Trophoblast cell (in vitro differentiated cells and primary cell): ENCODE results near the gene ZNF688.

Experiments used
- DNase-seq, 2 donors: peaks; one replicate each; pipeline ENCODE4 v3.0.0-alpha.2; 2016
- H2AFZ ChIP-seq: 2 replicates; pipeline ENCODE4 v1.6.1; 2013; ENCODE audit warnings: low read length, moderate library complexity, mild to moderate bottlenecking; ENCODE audit not compliant: insufficient read depth, poor library complexity
- H2AK5ac ChIP-seq: 2 replicates; pipeline ENCODE4 v1.6.1; 2013; ENCODE audit warnings: mild to moderate bottlenecking, low read length
- H2BK120ac ChIP-seq: 2 replicates; pipeline ENCODE4 v1.6.1; 2013; ENCODE audit warnings: low read length, mild to moderate bottlenecking, moderate library complexity; ENCODE audit not compliant: insufficient read depth, poor library complexity
- H2BK12ac ChIP-seq: 2 replicates; pipeline ENCODE4 v1.6.1; 2013; ENCODE audit warnings: mild to moderate bottlenecking, low read length, moderate library complexity
- H2BK5ac ChIP-seq: 2 replicates; pipeline ENCODE4 v1.6.1; 2013; ENCODE audit warnings: low read length, low read depth, moderate library complexity, mild to moderate bottlenecking; ENCODE audit not compliant: poor library complexity
- H3K14ac ChIP-seq: 2 replicates; pipeline ENCODE4 v1.6.1; 2013; ENCODE audit warnings: mild to moderate bottlenecking, low read length
- H3K18ac ChIP-seq: 2 replicates; pipeline ENCODE4 v1.6.1; 2013; ENCODE audit warnings: mild to moderate bottlenecking, low read length
- H3K23ac ChIP-seq: 2 replicates; pipeline ENCODE4 v1.6.1; 2013; ENCODE audit warnings: low read length
- H3K27ac ChIP-seq: 2 replicates; pipeline ENCODE4 v1.5.1; 2013; ENCODE audit warnings: low read depth, mild to moderate bottlenecking, inconsistent platforms, low read length, moderate library complexity
- H3K27me3 ChIP-seq: 2 replicates; pipeline ENCODE4 v1.6.1; 2013; ENCODE audit warnings: inconsistent platforms, mild to moderate bottlenecking, low read length, moderate library complexity; ENCODE audit not compliant: insufficient read depth
- H3K36me3 ChIP-seq, 2 experiments: 1 replicate in 1 of 2; 2 replicates in 1 of 2; pipeline ENCODE4 v1.6.1; 2013; ENCODE audit warnings: low read length in 2 of 2, mild to moderate bottlenecking in 2 of 2, moderate library complexity in 1 of 2; ENCODE audit not compliant: insufficient read depth in 2 of 2, control insufficient read depth in 1 of 2
- H3K4ac ChIP-seq: 2 replicates; pipeline ENCODE4 v1.6.1; 2013; ENCODE audit warnings: low read depth, mild to moderate bottlenecking, low read length, moderate library complexity
- H3K4me1 ChIP-seq, 2 experiments: 1 replicate in 1 of 2; 2 replicates in 1 of 2; pipeline ENCODE4 v1.6.1; 2013; ENCODE audit warnings: low read length in 2 of 2, mild to moderate bottlenecking in 2 of 2, moderate library complexity in 1 of 2; ENCODE audit not compliant: insufficient read depth in 2 of 2, control insufficient read depth in 1 of 2
- H3K4me2 ChIP-seq: 2 replicates; pipeline ENCODE4 v1.6.1; 2013; ENCODE audit warnings: inconsistent platforms, mild to moderate bottlenecking, low read length, moderate library complexity
- H3K4me3 ChIP-seq: 2 replicates; pipeline ENCODE4 v1.5.1; 2013; ENCODE audit warnings: mild to moderate bottlenecking, low read depth, low read length, inconsistent platforms
- H3K79me1 ChIP-seq: one replicate; pipeline ENCODE4 v1.6.1; 2013; ENCODE audit warnings: low read length
- H3K79me2 ChIP-seq: 2 replicates; pipeline ENCODE4 v1.6.1; 2013; ENCODE audit warnings: low read length, mild to moderate bottlenecking; ENCODE audit not compliant: control insufficient read depth, insufficient read depth, poor library complexity
- H3K9ac ChIP-seq: 2 replicates; pipeline ENCODE4 v1.6.1; 2013; ENCODE audit warnings: mild to moderate bottlenecking, low read length
- H3K9me3 ChIP-seq: 2 replicates; pipeline ENCODE4 v1.6.1; 2013; ENCODE audit warnings: low read depth, mild to moderate bottlenecking, control low read depth, inconsistent platforms, low read length; ENCODE audit not compliant: insufficient read depth
- H4K12ac ChIP-seq: 2 replicates; pipeline ENCODE4 v1.6.1; 2013; ENCODE audit warnings: low read depth, mild to moderate bottlenecking, low read length, moderate library complexity
- H4K8ac ChIP-seq: 2 replicates; pipeline ENCODE4 v1.6.1; 2013; ENCODE audit warnings: low read depth, mild to moderate bottlenecking, low read length, moderate library complexity
- H4K91ac ChIP-seq: one replicate; pipeline ENCODE4 v1.6.1; 2013; ENCODE audit warnings: low read depth, mild to moderate bottlenecking, low read length, moderate library complexity
- WGBS: extraction: QIAGEN DNeasy Blood & Tissue Kit; methylation state at CpG from one replicate; pipeline ENCODE4 v1.1.7; 2013; ENCODE audit warnings: missing lambda C conversion rate; ENCODE audit not compliant: insufficient read length, insufficient coverage; ENCODE audit errors: extremely low coverage; 5-methylcytosine and 5-hydroxymethylcytosine counted together

ZNF688 gene

GRCh38 chr16:30527635-30528178, 43.8 kb downstream of the ZNF688 start:
- peak overlapping the region; percentile 86 for H2AFZ ChIP-seq
- peak overlapping the region; percentile 76 for H4K8ac ChIP-seq
- H2BK120ac ChIP-seq: peak overlapping the region; percentile 37
- peak overlapping the region; percentile 87 for H3K27ac ChIP-seq
- no peak overlapping the region for H3K4me3 ChIP-seq
- no peaks in the 10 kb centered on the region for H3K27me3 ChIP-seq
- peak overlapping the region; percentile 23 for H4K12ac ChIP-seq
- H3K4me1 ChIP-seq: peaks cover 3 to 14% of the 10 kb centered on the region in 2 experiments
- DNase-seq: peak; percentile 97 to 99
- H3K4ac ChIP-seq: peak overlapping the region; percentile 41
- H3K4me2 ChIP-seq: peak overlapping the region; percentile 56
- peak overlapping the region; percentile 28 for H2BK12ac ChIP-seq
- peak overlapping the region; percentile 0 for H3K9ac ChIP-seq
- H3K23ac ChIP-seq: no peak overlapping the region
- peaks cover 6% of the 10 kb centered on the region for H3K79me2 ChIP-seq
- peaks cover 21% of the 10 kb centered on the region in 2 experiments for H3K36me3 ChIP-seq
- peaks cover 1% of the 10 kb centered on the region for H3K9me3 ChIP-seq
- WGBS: no CpG with 5 or more reads among the region's 14 CpGs
- peak overlapping the region; percentile 86 for H2BK5ac ChIP-seq
- peak overlapping the region; percentile 63 for H3K14ac ChIP-seq
- peaks cover 11% of the 10 kb centered on the region for H3K79me1 ChIP-seq
- H4K91ac ChIP-seq: peak overlapping the region; percentile 87
- peak overlapping the region; percentile 52 for H2AK5ac ChIP-seq
- peak overlapping the region; percentile 64 for H3K18ac ChIP-seq

DNA sequence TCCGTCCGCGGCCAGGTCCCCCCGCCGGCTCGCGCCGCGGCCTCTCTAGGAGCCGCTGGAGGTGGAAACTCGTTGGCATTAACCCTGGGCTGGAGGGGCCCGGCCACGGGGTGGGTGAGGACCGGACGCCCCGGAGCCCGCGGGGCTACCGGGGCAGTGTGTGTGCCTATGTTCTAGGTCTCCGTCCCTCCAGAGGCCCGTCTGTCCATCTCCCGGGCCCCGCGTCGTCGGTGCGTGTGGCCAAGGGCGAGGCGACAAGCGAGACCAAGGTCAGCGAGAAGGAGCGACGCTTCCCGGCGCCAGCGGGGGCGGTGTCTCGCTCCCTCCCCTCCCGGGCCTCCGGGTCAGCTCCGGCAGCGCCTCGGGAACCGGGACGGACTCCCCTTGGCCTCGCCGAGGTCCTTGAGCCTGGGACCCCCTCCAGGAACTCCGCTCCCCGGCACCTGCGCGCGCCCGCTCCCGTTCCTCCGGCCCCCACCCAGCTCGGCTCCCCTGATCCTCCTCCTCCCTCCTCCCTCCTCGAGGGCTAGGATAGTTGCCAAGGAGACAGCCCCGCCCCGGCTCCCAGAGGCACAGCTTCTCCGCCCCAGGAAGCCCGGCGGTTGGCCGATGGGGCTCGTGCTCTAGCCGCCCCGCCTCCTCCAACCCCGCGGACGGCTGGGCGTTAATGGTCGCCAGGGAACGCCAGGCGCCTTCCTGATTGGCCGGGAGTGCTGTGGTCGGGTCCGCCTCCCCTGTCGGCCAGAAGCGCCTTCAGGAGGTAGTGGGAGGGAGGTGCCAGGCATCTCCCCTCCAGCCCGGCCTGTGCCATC, 44.5 kb downstream of the ZNF688 start:
- Histone ChIP-seq H2AK5ac (peak overlapping the region; percentile 18), H3K4ac (peak overlapping the region; percentile 66), H3K23ac (no peak overlapping the region), H4K91ac (peak overlapping the region; percentile 87), H4K12ac (peak overlapping the region; percentile 83), H3K36me3 (peaks cover 14 to 15% of the 10 kb centered on the region in 2 experiments), H2AFZ (peak overlapping the region; percentile 72), H3K27me3 (no peaks in the 10 kb centered on the region), H3K79me2 (peaks cover 6% of the 10 kb centered on the region), H3K9me3 (peaks cover 1% of the 10 kb centered on the region), H4K8ac (peak overlapping the region; percentile 78), H3K9ac (peak overlapping the region; percentile 86), H3K27ac (peak overlapping the region; percentile 89), H3K4me1 (peaks cover 3 to 14% of the 10 kb centered on the region in 2 experiments), H2BK5ac (peak overlapping the region; percentile 93), H3K4me2 (peak overlapping the region; percentile 74), H3K4me3 (peak overlapping the region; percentile 84), H3K79me1 (peaks cover 11% of the 10 kb centered on the region), H2BK120ac (peak overlapping the region; percentile 71), H3K14ac (peak overlapping the region; percentile 88), H3K18ac (peak overlapping the region; percentile 94), H2BK12ac (peak overlapping the region; percentile 28)
- DNase-seq: peak; percentile 98 to 99
- WGBS: no CpG with 5 or more reads among the region's 79 CpGs

DNA sequence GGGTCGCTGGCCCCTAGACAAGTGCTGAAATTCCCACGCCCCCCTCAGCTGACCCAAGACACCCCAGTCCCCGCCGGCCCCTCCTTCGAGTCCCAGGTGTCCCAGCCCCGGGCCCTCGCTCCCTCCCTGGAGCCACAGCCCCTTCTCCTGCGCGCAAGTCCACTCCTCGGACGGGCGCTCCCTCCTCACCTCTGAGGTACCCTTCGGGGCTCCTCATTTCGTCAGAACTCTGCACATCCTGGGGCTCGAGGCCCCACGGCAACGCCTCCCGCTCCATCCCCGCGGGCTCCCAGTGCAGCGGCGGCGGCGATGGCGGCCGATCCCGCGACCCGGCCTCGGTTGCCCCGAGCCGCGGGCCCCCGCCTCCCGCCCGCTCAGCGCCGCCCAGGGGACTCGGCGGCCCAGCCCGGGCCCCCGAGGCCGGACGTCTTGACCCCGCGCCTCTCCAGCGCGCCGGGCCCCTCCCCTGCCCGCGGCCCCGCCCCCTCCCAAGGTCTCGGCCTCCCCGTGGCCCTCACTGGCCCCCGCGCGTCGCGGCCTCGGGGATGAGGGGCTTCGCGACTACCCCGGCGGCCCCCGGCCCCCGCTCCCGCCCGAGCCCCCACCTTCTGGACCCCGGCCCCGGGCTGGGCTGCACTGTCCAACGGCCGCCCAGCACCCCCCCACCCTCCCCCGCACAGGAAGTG, 45.2 kb downstream of the ZNF688 start, which contains the start of gene ZNF768:
ZNF768 (minus strand) TSS at position 430 of the 686 bp plus-strand sequence; CDS start at position 277, 153 bp downstream.
- H2AK5ac ChIP-seq: peak within 1 kb of the TSS; percentile 52
- peak within 1 kb of the TSS; percentile 72 for H2AFZ ChIP-seq
- no peaks in the 10 kb centered on the region for H3K27me3 ChIP-seq
- H3K18ac ChIP-seq: peak within 1 kb of the TSS; percentile 94
- H3K79me2 ChIP-seq: peaks cover 6% of the 10 kb centered on the region
- DNase-seq: no peak
- peak within 1 kb of the TSS; percentile 88 for H3K14ac ChIP-seq
- H2BK5ac ChIP-seq: peak within 1 kb of the TSS; percentile 93
- peak within 1 kb of the TSS; percentile 94 for H3K4me2 ChIP-seq
- peaks cover 11% of the 10 kb centered on the region for H3K79me1 ChIP-seq
- H2BK120ac ChIP-seq: peak within 1 kb of the TSS; percentile 71
- H4K91ac ChIP-seq: peak within 1 kb of the TSS; percentile 89
- no peak within 1 kb of the TSS for H2BK12ac ChIP-seq
- no CpG with 5 or more reads among the region's 73 CpGs for WGBS
- H3K23ac ChIP-seq: no peak within 1 kb of the TSS
- H3K4me3 ChIP-seq: peak within 1 kb of the TSS; percentile 84
- peak within 1 kb of the TSS; percentile 83 for H4K12ac ChIP-seq
- H3K9ac ChIP-seq: peak within 1 kb of the TSS; percentile 86
- peak within 1 kb of the TSS; percentile 89 for H3K27ac ChIP-seq
- H3K36me3 ChIP-seq: peaks cover 14 to 15% of the 10 kb centered on the region in 2 experiments
- H3K4ac ChIP-seq: peak within 1 kb of the TSS; percentile 66
- peak within 1 kb of the TSS; percentile 91 for H4K8ac ChIP-seq
- peaks cover 3 to 14% of the 10 kb centered on the region in 2 experiments for H3K4me1 ChIP-seq
- H3K9me3 ChIP-seq: peaks cover 1% of the 10 kb centered on the region

DNA sequence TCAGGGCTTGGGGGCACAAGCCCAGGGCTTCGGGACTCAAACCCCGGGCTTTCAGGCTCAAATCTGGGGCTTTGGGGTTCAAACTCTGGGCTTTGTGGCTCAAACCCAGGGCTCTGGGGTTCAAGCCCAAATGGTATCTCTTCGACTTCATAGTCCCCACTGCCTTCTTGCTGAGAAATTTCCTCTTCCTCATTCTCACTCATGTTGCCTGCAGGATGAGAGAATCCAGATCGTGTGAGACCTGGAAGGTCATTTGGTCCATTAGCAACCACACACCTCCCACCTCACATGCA, 45.7 kb downstream of the ZNF688 start:
- Histone ChIP-seq H2BK5ac (no peak overlapping the region), H3K9ac (no peak overlapping the region), H4K8ac (no peak overlapping the region), H3K36me3 (peaks cover 11 to 14% of the 10 kb centered on the region in 2 experiments), H3K27me3 (no peaks in the 10 kb centered on the region), H3K14ac (no peak overlapping the region), H3K79me1 (peaks cover 11% of the 10 kb centered on the region), H3K23ac (no peak overlapping the region), H2BK12ac (no peak overlapping the region), H4K12ac (peak overlapping the region; percentile 24), H3K4me1 (peaks cover 3 to 14% of the 10 kb centered on the region in 2 experiments), H3K27ac (no peak overlapping the region), H2AFZ (peak overlapping the region; percentile 71), H4K91ac (peak overlapping the region; percentile 89), H2AK5ac (no peak overlapping the region), H3K4ac (no peak overlapping the region), H3K79me2 (peaks cover 6% of the 10 kb centered on the region), H3K4me2 (peak overlapping the region; percentile 94), H3K4me3 (peak overlapping the region; percentile 84), H2BK120ac (no peak overlapping the region), H3K18ac (no peak overlapping the region), H3K9me3 (peaks cover 1% of the 10 kb centered on the region)
- DNase-seq: no peak
- WGBS: no CpG with 5 or more reads among the region's 4 CpGs
